Liver (tissue), 3 donors: ENCODE results near the gene SLC2A5.
A peak's percentile ranks its signal among the peaks of the same experiment; 100 is the strongest.

Experiments
- ATF3 ChIP-seq: IDR thresholded peaks from 2 replicates; pipeline ENCODE4 v1.6.1; 2016; ENCODE audit warnings: antibody characterized with exemption
- HNF4G ChIP-seq: IDR thresholded peaks from 2 replicates; pipeline ENCODE4 v1.6.1; 2016; ENCODE audit warnings: antibody characterized with exemption
- JUND ChIP-seq, 2 donors: IDR thresholded peaks; 2 replicates each; pipeline ENCODE4 v1.6.1; 2016; ENCODE audit warnings: antibody characterized with exemption in 2 of 2
- RAD21 ChIP-seq, 2 donors: IDR thresholded peaks; 2 replicates each; pipeline ENCODE4 v1.6.1; 2016; ENCODE audit warnings: antibody characterized with exemption in 2 of 2, mild to moderate bottlenecking in 2 of 2
- YY1 ChIP-seq: IDR thresholded peaks from 2 replicates; pipeline ENCODE4 v1.6.1; 2016; ENCODE audit warnings: antibody characterized with exemption, mild to moderate bottlenecking
- TF ChIP-seq, protein P1 (sequence below): fragments of 150-350 bp; IDR thresholded peaks from 2 replicates; pipeline ENCODE4 v1.5.1; 2017; ENCODE audit warnings: improper control_type of control experiment, low read depth, low read length; ENCODE audit not compliant: missing input control
- TF ChIP-seq, protein P2 (sequence below): IDR thresholded peaks from 2 replicates; pipeline ENCODE4 v1.6.1; 2016; ENCODE audit warnings: antibody characterized with exemption
- donor health status: healthy.
- donor health status: healthy.

DNA sequence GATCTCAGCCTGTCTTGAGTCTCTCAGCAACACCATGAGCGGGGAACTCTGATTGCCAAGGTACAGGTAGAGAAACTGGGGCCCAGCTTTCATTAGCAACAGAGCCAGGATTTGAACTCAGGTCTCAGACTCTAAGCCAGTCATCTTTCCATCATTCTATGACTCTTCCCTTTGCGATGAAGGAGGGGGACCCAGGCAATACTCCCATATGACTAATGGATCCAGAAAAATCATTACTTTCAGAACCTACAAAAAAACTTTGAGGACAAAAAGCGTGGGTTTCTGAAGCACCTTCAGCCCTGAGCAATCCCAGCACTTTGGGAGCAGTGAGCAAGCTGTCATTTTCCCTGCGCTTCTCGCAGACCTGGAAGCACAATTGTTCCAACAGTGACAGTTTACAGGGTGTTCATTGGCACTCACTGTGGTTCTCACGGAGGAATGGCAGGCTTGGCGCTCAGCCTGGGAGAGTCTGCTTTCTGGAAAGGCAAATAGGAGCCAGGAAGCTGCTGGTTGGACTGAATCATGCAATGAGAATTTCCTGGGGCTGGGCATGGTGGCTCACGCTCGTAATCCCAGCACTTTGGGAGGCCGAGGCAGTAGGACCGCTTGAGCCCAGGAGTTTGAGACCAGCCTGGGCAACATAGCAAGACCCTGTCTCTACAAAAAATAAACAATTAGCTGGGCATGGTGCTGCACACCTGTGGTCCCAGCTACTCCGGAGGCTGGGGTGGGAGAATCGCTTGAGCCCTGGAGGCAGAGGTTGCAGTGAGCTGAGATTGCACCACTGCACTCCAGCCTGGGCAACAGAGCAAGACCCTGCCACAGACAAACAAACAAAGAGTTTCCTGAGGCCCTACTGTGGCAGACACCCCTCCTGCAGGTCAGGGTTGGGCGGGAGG, 83.3 kb downstream of the SLC2A5 start:
- TF ChIP-seq YY1 (peak; percentile 54), HNF4G (no peak), ATF3 (no peak), RAD21 (IDR thresholded peaks at IDR 0.05) (peak; percentile 13 to 20), JUND (IDR thresholded peaks at IDR 0.05) (peak in 1 of 2 donors; percentile 21)
- TF ChIP-seq, protein P1, sequence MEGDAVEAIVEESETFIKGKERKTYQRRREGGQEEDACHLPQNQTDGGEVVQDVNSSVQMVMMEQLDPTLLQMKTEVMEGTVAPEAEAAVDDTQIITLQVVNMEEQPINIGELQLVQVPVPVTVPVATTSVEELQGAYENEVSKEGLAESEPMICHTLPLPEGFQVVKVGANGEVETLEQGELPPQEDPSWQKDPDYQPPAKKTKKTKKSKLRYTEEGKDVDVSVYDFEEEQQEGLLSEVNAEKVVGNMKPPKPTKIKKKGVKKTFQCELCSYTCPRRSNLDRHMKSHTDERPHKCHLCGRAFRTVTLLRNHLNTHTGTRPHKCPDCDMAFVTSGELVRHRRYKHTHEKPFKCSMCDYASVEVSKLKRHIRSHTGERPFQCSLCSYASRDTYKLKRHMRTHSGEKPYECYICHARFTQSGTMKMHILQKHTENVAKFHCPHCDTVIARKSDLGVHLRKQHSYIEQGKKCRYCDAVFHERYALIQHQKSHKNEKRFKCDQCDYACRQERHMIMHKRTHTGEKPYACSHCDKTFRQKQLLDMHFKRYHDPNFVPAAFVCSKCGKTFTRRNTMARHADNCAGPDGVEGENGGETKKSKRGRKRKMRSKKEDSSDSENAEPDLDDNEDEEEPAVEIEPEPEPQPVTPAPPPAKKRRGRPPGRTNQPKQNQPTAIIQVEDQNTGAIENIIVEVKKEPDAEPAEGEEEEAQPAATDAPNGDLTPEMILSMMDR, result no peak
- TF ChIP-seq, protein P2, sequence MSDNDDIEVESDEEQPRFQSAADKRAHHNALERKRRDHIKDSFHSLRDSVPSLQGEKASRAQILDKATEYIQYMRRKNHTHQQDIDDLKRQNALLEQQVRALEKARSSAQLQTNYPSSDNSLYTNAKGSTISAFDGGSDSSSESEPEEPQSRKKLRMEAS, result no peak
